Measurements from ENCODE around the gene BACH2.

Gene BACH2

DNA sequence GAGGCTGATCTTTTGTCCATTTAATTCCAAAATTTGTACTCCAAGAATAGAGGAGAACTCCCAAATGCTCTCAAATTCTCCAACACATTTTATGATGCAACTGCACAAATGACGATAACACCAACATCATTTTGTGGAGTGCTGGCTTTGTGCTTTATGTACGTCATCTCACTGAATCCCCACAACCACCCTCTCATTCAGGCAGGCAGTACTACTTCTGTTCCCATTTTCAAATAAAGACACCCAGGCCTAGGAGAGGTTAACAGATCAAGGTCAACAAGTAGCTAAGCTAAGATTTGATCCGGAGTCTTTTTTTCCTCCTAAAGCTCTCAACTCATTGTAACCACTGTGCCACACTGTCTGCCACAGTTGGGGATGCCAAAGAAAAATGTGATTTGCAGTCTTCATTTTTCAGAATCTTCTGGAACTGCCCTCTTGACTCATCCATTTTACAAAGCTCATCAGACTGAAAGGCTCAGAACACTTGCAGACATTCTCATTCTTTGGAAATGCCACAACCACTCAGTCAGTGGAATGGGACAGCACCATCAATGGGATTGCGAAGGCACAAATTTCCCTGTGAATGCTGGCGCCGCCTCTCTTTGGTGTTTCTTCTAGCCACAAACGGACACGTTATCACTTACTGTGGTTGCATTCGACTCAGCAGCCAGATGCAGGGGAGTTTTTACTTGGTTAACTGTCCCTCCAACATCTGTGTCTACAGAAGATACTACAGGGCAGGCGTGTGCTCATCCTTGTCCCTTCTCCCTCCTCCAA lies 217.9 kb downstream of the BACH2 start:
- in situ Hi-C loops (cut with MboI; ENCODE audit: low pct_unique_long_range_greater_than_20kb, low sequenced_read_pairs, unreplicated experiment), result no loop called here
- TF ChIP-seq, protein P1, sequence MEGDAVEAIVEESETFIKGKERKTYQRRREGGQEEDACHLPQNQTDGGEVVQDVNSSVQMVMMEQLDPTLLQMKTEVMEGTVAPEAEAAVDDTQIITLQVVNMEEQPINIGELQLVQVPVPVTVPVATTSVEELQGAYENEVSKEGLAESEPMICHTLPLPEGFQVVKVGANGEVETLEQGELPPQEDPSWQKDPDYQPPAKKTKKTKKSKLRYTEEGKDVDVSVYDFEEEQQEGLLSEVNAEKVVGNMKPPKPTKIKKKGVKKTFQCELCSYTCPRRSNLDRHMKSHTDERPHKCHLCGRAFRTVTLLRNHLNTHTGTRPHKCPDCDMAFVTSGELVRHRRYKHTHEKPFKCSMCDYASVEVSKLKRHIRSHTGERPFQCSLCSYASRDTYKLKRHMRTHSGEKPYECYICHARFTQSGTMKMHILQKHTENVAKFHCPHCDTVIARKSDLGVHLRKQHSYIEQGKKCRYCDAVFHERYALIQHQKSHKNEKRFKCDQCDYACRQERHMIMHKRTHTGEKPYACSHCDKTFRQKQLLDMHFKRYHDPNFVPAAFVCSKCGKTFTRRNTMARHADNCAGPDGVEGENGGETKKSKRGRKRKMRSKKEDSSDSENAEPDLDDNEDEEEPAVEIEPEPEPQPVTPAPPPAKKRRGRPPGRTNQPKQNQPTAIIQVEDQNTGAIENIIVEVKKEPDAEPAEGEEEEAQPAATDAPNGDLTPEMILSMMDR (IDR thresholded peaks at IDR 0.05; ENCODE audit: extremely low read depth, insufficient read depth, missing control alignments), result no peak
- DNase-seq (ENCODE audit: low spot score), result no peak

DNA sequence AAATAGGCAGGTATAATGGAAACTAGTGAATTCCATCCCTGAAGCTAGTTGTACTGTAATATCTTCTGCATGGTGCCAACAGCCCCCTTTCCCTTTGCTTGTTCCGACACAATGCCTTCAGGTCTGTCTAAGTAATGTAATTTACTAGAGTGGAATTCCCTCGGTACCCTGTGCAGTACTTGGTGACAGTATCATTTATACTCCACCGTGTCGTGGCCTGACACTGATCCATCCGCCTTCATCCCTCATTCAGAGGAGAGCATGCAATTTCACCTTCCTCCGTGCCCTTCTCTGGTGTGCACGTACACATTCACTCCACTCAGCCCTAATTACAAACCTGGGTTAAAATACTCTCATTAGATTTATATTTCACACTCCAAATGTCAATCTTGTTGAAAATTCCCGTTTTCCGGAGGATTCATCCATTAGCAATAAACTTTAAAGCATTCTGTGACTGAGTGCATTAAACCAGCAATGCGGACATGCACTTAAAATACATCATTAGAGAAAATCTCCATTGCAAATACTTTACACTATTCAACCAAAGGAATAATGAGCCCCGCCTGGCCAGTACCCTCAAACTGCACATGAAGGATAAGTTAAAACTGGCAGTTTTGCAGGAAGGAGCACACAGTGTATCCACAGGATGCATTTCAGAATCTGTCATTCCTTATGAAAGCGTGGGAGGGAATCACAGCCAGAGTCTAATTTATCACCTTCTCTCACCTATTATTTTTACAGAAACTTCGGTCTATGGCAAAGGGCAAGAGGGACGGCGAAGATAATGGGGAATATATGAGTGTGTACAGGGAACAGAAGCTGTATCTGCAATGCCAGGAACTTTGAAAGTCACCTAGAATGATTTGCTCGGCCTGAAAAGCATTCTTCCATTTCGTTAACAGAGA lies 219.9 kb downstream of the BACH2 start:
- TF ChIP-seq, protein P1 (IDR thresholded peaks at IDR 0.05; ENCODE audit: extremely low read depth, insufficient read depth, missing control alignments), result no peak
- in situ Hi-C loops (cut with MboI; ENCODE audit: low pct_unique_long_range_greater_than_20kb, low sequenced_read_pairs, unreplicated experiment), result no loop called here
- DNase-seq (ENCODE audit: low spot score), result no peak

DNA sequence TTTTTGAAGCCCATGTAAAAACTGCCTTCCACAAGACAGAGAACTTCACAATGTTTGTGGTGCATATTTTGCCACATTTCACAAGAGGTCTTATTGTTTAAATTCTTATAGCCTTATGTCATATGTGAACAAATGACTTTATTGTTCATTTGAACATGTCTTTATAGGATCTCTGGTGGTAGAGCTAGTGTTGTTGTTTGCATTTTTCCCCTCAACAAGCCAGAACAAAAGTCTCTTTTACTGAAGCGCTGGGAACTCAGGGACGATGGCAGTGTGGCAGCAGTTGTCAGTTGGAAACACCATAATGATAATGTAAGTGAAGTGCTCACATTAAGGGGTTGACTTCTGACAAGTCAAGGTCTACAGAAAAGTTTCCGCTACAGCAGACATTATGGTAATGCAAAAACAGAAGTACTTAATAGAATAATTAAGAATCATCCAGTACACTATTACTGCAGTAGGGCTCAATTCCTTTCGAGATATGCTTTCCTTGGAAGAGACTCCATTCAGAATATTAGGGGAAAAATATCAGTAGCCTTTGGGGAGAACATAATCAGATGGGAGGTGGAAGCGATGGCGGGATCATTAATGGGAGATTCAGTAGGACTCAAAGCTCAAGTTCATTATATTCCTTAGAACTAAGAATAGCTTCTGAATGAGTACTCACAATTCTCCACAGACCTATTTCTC lies 222.3 kb downstream of the BACH2 start:
- TF ChIP-seq, protein P1 (IDR thresholded peaks at IDR 0.05; ENCODE audit: extremely low read depth, insufficient read depth, missing control alignments), result no peak
- in situ Hi-C loops (cut with MboI; ENCODE audit: low pct_unique_long_range_greater_than_20kb, low sequenced_read_pairs, unreplicated experiment), result no loop called here
- no peak for DNase-seq (ENCODE audit: low spot score)

DNA sequence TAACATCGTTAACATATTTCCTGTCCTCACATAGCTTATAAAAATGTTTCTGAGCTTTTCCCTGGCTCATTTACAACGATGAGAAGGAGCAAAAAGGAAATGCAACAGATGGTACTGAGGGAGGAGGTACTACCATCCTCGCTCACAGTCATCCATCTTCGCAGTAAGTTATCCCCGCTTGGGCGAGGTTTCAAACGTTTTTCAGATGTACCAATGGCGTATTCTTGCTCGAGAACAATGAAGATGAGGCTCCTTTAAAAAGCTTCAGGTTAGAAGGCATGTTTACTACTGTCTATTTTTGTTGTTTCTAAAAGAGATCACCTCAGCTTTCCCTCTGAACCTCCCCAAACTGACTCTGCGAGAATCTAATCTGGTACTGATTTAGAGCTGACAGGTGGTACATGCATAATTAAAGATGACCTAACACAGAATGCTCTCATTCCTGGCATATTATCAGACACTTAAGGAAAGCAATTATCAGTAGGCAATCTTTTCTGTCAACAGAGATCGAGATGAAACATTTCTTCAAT lies 223.6 kb downstream of the BACH2 start:
- no peak for DNase-seq (ENCODE audit: low spot score)
- TF ChIP-seq, protein P1 (IDR thresholded peaks at IDR 0.05; ENCODE audit: extremely low read depth, insufficient read depth, missing control alignments), result no peak
- in situ Hi-C loops (cut with MboI; ENCODE audit: low pct_unique_long_range_greater_than_20kb, low sequenced_read_pairs, unreplicated experiment), result no loop called here

DNA sequence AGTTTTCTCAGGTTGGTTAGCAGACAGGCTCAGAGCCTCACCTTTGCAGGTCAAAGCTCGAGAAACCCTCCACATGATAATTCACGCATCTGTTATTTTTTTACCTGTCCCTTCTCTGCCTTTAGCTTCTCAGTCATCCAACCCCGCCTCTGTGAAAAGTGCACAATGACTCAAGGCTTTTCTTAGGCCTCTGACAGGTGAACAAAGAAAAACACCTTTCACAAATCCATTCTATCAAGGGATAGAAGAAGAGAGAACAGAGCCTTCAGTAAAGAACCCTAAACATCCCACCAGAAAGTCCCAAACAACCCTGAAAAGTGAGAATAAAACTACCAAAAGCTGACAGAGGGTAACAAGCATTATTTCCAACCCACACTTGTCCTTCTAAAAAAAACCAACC lies 224.1 kb downstream of the BACH2 start:
- TF ChIP-seq, protein P1 (IDR thresholded peaks at IDR 0.05; ENCODE audit: extremely low read depth, insufficient read depth, missing control alignments), result no peak
- DNase-seq (ENCODE audit: low spot score), result no peak
- in situ Hi-C loops (cut with MboI; ENCODE audit: low pct_unique_long_range_greater_than_20kb, low sequenced_read_pairs, unreplicated experiment), result no loop called here

Measured in GM13977 (cell line).